ENCODE data around the gene CACNA1E. TPM values are rescaled to one million over a fixed set of nuclear protein-coding genes. Genes with fewer than 3 reads are reported as not detected.
"Not testable (repeated sequence)": the region's sequence is repeated elsewhere in the genome, so short reads cannot be mapped to it uniquely, and the experiment has no call there.

CACNA1E gene
- total RNA-seq, 1 donor from 2014 or later = 0.63 TPM

DNA sequence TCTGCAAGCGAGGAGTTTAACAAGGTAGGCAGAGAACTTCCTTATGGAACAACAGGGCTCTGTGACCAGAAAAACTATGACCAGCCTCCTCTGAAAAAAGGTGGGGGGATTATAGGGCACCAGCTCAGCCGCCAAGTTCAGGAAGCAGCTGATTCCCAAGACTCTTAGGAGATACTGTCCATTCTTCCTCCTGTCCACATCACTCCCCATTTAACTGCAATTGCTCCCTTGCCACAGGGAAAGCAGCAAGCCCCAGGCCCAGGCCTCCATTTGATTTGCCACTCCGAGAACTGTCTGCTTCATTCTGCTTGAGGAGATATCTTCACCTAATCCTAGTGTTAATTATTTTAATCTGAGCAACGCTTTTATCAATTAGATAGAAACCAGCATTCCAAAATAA, 323.9 kb downstream of the CACNA1E start:
- DNase-seq (ENCODE audit: low spot score) = no peak

GRCh38 chr1:181809991-181810545, 326.8 kb downstream of the CACNA1E start:
- DNase-seq (ENCODE audit: low spot score) = no peak

GRCh38 chr1:181812208-181812607, 328.9 kb downstream of the CACNA1E start:
- DNase-seq (ENCODE audit: low spot score) = no peak

DNA sequence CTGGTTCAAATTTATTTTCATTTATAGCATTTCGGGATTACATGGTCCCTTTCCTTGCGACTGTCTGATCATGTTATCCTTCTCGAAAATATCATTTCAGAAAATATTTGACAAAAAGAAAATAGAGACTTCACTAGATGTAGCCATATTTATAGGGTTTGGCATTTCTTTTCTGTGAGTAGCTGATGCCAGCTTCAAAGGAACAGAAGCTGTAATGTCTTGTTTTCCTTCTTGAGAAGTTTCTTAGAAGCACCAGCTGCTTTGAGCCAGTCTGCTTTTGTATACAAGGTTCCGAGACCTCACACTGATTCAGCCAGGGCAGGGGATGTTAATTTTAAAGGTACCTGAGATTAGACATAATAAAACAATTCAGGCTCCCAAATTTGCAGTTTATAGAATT, 329.9 kb downstream of the CACNA1E start:
- DNase-seq (ENCODE audit: low spot score) = no peak

- DNase-seq (ENCODE audit: low spot score) = no peak
These were observed 333.3 kb downstream of the CACNA1E start for GRCh38 chr1:181816608-181817007.

DNA sequence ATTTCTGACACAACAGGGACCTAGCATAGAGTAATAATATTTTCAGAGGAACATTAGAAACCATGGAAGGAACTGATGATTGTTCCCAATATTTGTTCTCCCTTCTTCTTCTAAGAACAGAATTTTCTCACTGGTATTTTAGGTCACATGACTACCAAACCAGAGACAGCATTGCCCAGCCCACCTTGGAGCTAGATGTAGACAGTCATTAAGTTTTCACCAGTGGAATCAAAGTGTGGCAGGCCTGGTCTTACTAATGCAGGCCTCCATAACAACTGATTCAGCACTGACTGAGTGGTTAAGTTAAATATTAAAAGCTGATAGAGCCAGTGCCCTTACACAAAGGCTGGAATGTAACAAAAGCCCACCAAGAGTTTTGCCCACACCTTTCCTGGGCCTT, 333.8 kb downstream of the CACNA1E start:
- no peak for DNase-seq (ENCODE audit: low spot score)

GRCh38 chr1:181818459-181818858, 335.1 kb downstream of the CACNA1E start:
- no peak for DNase-seq (ENCODE audit: low spot score)

- no peak for DNase-seq (ENCODE audit: low spot score)
These were observed 335.6 kb downstream of the CACNA1E start for GRCh38 chr1:181818943-181819342.

- DNase-seq (ENCODE audit: low spot score) = no peak
These were observed 338.4 kb downstream of the CACNA1E start for GRCh38 chr1:181821701-181822100.

- not testable (repeated sequence) for DNase-seq (ENCODE audit: low spot score)
These were observed 349.0 kb downstream of the CACNA1E start for GRCh38 chr1:181832173-181832880.

DNA sequence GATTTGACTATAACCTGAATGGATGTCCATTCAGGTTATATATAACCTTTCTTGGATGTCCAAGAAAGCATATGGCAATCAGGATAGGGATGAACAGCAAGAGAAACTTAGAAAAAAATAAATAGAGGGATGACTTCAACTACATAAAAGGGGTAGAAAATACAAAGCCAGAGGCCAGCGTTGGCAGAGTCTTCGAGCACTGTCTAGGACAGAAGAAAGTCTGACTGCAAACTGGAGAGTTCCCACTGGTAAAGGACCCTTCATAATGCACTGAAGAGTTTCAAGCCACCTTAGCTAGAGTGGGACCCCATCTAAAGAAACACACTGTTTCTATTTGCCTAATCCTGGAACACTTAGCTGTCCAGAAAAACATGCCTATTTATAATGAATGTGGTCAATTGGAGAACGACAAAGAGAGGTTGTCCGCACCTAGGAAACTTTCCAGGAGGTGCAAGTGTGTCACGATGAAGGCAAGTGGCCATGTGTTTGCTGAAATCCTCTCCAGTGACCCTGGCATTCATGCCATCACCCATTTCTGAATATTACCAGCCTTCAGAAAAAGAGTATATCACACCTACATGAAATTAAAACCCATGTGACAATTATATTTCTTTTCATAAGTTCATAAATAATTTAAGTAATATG, 362.8 kb downstream of the CACNA1E start:
- no peak for DNase-seq (ENCODE audit: low spot score)

GRCh38 chr1:181846681-181847080, 363.4 kb downstream of the CACNA1E start:
- DNase-seq (ENCODE audit: low spot score) = no peak

GRCh38 chr1:181849071-181849470, 365.8 kb downstream of the CACNA1E start:
- DNase-seq (ENCODE audit: low spot score) = no peak

DNA sequence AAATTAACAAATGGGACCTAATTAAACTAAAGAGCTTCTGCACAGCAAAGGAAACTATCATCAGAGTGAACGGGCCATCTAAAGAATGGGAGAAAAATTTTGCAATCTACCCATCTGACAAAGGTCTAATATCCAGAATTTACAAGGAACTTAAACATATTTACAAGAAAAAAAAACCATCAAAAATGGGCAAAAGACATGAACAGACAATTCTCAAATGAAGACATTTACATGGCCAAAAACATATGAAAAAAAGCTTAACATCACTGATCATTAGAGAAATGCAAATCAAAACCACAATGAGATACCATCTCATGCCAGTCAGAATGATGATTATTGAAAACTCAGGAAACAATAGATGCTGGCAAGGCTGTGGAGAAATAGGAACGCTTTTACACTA, 370.9 kb downstream of the CACNA1E start:
- DNase-seq (ENCODE audit: low spot score) = not testable (repeated sequence)

GRCh38 chr1:181855380-181855779, 372.1 kb downstream of the CACNA1E start:
- DNase-seq (ENCODE audit: low spot score) = no peak

All from mucosa of gallbladder (tissue), 1 donor.